GM18499 (cell line): Measurements from ENCODE around the gene MPPED1.

Source experiments
- ATAC-seq: cut with Tn5 transposase; IDR thresholded peaks from one replicate; pipeline ENCODE4 v1.9.1; 2021; ENCODE audit warnings: moderate number of reproducible peaks; ENCODE audit not compliant: insufficient read depth, unreplicated experiment

The MPPED1 gene

GRCh38 chr22:43408009-43408408 is 3.8 kb upstream of the MPPED1 start:
- ATAC-seq = no peak

- no peak for ATAC-seq
Observed at GRCh38 chr22:43409046-43409445, 2.8 kb upstream of the MPPED1 start.

- ATAC-seq = no peak
Observed at GRCh38 chr22:43409800-43410199, 2.0 kb upstream of the MPPED1 start.

GRCh38 chr22:43411040-43411868 is 560 bp upstream of the MPPED1 start:
- no peak for ATAC-seq

- ATAC-seq = no peak
Observed at GRCh38 chr22:43412808-43413795, 1.3 kb downstream of the MPPED1 start.

GRCh38 chr22:43413826-43414225 is 2.0 kb downstream of the MPPED1 start:
- ATAC-seq = no peak

GRCh38 chr22:43415681-43416080 is 3.9 kb downstream of the MPPED1 start:
- ATAC-seq = no peak

- no peak for ATAC-seq
Observed at GRCh38 chr22:43417555-43417954, 5.7 kb downstream of the MPPED1 start.

GRCh38 chr22:43418079-43418825 is 6.4 kb downstream of the MPPED1 start:
- ATAC-seq = no peak

- ATAC-seq = no peak
Observed at GRCh38 chr22:43419371-43420080, 7.7 kb downstream of the MPPED1 start.

- ATAC-seq = no peak
Observed at GRCh38 chr22:43421046-43421665, 9.3 kb downstream of the MPPED1 start.

GRCh38 chr22:43421914-43422615 is 10.3 kb downstream of the MPPED1 start:
- no peak for ATAC-seq

GRCh38 chr22:43423046-43423445 is 11.2 kb downstream of the MPPED1 start:
- ATAC-seq = no peak

- no peak for ATAC-seq
Observed at GRCh38 chr22:43424201-43424600, 12.4 kb downstream of the MPPED1 start.

- no peak for ATAC-seq
Observed at GRCh38 chr22:43424666-43425630, 13.1 kb downstream of the MPPED1 start.

GRCh38 chr22:43425976-43426785 is 14.4 kb downstream of the MPPED1 start:
- ATAC-seq = no peak

GRCh38 chr22:43426816-43427215 is 15.0 kb downstream of the MPPED1 start:
- ATAC-seq = no peak
